IMR-90 (cell line): ENCODE measurements around the gene EBP.

Source experiments
- BHLHE40 ChIP-seq: fragments of 150-350 bp; IDR thresholded peaks from 2 replicates; pipeline ENCODE4 v1.6.1; 2016; ENCODE audit warnings: mild to moderate bottlenecking, low read depth, low read length
- FOS ChIP-seq: fragments of 150-350 bp; IDR thresholded peaks from 2 replicates; pipeline ENCODE4 v1.6.1; 2016; ENCODE audit warnings: low read depth, low read length
- POLR2A ChIP-seq: IDR thresholded peaks from 2 replicates; pipeline ENCODE4 v1.6.1; 2012; ENCODE audit warnings: mild to moderate bottlenecking, low read depth, low read length
- RAD21 ChIP-seq: IDR thresholded peaks from 2 replicates; pipeline ENCODE4 v1.6.1; 2012; ENCODE audit warnings: low read length, improper control_type of control experiment
- RFX5 ChIP-seq: IDR thresholded peaks from 2 replicates; pipeline ENCODE4 v1.8.0; 2012; ENCODE audit warnings: low read depth, mild to moderate bottlenecking, low read length, moderate library complexity
- TF ChIP-seq, protein P1 (sequence below): conservative IDR thresholded peaks from 2 replicates; pipeline ENCODE4 v1.5.1; 2012; ENCODE audit warnings: mild to moderate bottlenecking, low read depth, low read length, improper control_type of control experiment

DNA sequence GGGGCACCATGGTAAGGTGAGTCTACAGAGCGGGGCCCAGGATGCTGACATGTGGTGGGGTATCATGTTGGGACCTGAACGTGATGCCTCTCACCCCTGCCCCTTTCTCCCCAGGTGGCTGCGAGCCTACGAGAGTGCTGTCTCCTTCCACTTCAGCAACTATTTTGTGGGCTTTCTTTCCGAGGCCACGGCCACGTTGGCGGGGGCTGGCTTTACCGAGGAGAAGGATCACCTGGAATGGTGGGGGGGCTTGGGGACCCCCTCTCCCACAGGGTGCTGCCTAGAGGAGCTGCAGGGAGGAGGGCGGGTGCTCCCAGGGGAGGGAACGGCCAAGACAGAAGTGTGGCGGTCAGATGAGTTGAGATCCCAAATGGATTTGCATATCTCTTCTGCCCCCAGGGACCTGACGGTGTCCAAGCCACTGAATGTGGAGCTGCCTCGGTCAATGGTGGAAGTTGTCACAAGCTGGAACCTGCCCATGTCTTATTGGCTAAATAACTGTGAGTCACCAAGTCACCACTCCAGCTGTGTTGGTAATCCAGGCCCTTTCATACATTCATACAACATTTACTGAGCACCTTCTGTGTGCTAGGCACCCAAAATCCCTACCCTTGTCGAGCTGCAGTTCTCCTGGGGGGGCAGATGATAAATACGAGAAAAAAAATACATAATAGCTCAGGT is 7.3 kb upstream of the EBP start:
- TF ChIP-seq, protein P1, sequence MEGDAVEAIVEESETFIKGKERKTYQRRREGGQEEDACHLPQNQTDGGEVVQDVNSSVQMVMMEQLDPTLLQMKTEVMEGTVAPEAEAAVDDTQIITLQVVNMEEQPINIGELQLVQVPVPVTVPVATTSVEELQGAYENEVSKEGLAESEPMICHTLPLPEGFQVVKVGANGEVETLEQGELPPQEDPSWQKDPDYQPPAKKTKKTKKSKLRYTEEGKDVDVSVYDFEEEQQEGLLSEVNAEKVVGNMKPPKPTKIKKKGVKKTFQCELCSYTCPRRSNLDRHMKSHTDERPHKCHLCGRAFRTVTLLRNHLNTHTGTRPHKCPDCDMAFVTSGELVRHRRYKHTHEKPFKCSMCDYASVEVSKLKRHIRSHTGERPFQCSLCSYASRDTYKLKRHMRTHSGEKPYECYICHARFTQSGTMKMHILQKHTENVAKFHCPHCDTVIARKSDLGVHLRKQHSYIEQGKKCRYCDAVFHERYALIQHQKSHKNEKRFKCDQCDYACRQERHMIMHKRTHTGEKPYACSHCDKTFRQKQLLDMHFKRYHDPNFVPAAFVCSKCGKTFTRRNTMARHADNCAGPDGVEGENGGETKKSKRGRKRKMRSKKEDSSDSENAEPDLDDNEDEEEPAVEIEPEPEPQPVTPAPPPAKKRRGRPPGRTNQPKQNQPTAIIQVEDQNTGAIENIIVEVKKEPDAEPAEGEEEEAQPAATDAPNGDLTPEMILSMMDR, result no peak
- TF ChIP-seq RAD21 (no peak), POLR2A (no peak), RFX5 (no peak), FOS (no peak), BHLHE40 (no peak)
